ENCODE results near the gene TMEM81.

The TMEM81 gene

DNA sequence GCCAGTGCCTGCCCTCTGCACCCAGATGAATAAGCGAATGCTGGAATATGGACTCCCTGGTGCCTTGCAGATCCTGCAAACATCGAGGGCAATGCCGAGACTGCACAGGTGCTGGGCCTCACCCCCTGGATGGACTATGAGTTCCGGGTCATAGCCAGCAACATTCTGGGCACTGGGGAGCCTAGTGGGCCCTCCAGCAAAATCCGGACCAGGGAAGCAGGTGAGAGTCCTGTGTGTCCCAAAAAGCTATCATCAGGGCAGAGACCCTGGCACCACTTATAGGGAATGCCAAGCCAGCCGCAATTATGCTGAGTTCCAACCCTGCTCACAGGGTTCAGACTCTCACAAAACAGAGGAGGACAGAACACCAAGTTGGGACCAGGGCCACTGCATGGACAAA, 17.2 kb downstream of the TMEM81 start:
- Histone ChIP-seq H3K18ac (ENCODE audit: low read length) (no peak overlapping the region), H2BK5ac (ENCODE audit: low read length) (no peak overlapping the region), H3K4me3 (ENCODE audit: low read length) (no peak overlapping the region), H3K27ac (ENCODE audit: low read depth, low read length) (no peak overlapping the region), H3K56ac (ENCODE audit: low read length) (no peak overlapping the region), H2AK5ac (ENCODE audit: low read length) (no peak overlapping the region), H3K23ac (ENCODE audit: low read length) (no peak overlapping the region), H3K4me2 (ENCODE audit: low read length) (no peak overlapping the region), H3K4ac (ENCODE audit: low read depth, low read length) (no peak overlapping the region), H4K8ac (ENCODE audit: low read depth, low read length) (no peak overlapping the region), H3K79me2 (ENCODE audit: control insufficient read depth, insufficient read depth, low read length) (no peaks in the 10 kb centered on the region), H2BK120ac (ENCODE audit: low read depth, low read length) (no peak overlapping the region), H3K79me1 (ENCODE audit: low read length) (no peaks in the 10 kb centered on the region), H3K9ac (ENCODE audit: low read length) (no peak overlapping the region), H3K27me3 (ENCODE audit: insufficient read depth, low read length, poor library complexity) (no peaks in the 10 kb centered on the region), H2BK15ac (replicated peaks; ENCODE audit: low read depth) (no peak overlapping the region), H3K36me3 (ENCODE audit: control insufficient read depth, insufficient read depth, low read length) (no peaks in the 10 kb centered on the region), H3K4me1 (ENCODE audit: control insufficient read depth, low read depth, low read length) (no peaks in the 10 kb centered on the region), H4K5ac (ENCODE audit: low read length) (no peak overlapping the region)
- no CpG with 5 or more reads among the region's 6 CpGs for WGBS (ENCODE audit: extremely low coverage, insufficient coverage, low lambda C conversion rate)
- DNase-seq = no peak

DNA sequence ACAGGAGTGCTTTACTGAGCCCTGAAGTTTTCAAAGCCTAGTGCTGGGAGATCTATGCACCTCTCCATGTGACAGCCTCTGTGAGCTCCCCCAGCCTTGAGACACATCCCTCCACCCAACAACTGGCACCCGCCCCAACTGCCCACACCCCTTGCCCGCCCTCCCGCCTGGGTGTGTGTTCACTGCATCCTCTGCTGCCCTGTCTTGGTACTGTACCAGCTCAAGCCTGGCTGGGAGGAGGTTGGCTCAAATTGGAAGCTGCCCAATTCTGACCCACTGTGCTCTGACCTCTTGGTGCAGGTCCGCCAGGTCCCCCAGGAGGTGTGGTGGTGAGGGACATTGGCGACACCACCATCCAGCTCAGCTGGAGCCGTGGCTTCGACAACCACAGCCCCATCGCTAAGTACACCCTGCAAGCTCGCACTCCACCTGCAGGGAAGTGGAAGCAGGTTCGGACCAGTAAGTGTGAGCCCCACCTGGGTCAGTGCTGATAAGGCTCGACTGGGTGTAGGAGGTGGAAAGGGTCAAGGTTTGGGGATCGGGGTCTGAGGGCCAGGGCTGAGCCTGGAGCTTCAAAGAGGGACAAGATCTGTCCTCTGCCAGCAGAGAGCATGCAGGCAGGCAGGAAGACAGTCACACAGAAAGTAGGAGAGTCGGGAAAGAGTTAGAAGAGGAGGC, 18.0 kb downstream of the TMEM81 start:
- Histone ChIP-seq H2BK15ac (replicated peaks; ENCODE audit: low read depth) (no peak overlapping the region), H3K4me2 (ENCODE audit: low read length) (no peak overlapping the region), H3K79me1 (ENCODE audit: low read length) (no peaks in the 10 kb centered on the region), H3K4me3 (ENCODE audit: low read length) (no peak overlapping the region), H3K79me2 (ENCODE audit: control insufficient read depth, insufficient read depth, low read length) (no peaks in the 10 kb centered on the region), H2AK5ac (ENCODE audit: low read length) (no peak overlapping the region), H3K4me1 (ENCODE audit: control insufficient read depth, low read depth, low read length) (no peaks in the 10 kb centered on the region), H3K18ac (ENCODE audit: low read length) (no peak overlapping the region), H2BK5ac (ENCODE audit: low read length) (no peak overlapping the region), H3K23ac (ENCODE audit: low read length) (no peak overlapping the region), H3K56ac (ENCODE audit: low read length) (no peak overlapping the region), H3K9ac (ENCODE audit: low read length) (no peak overlapping the region), H3K36me3 (ENCODE audit: control insufficient read depth, insufficient read depth, low read length) (no peaks in the 10 kb centered on the region), H3K27me3 (ENCODE audit: insufficient read depth, low read length, poor library complexity) (no peaks in the 10 kb centered on the region), H3K27ac (ENCODE audit: low read depth, low read length) (no peak overlapping the region), H4K5ac (ENCODE audit: low read length) (no peak overlapping the region), H3K4ac (ENCODE audit: low read depth, low read length) (no peak overlapping the region), H4K8ac (ENCODE audit: low read depth, low read length) (no peak overlapping the region), H2BK120ac (ENCODE audit: low read depth, low read length) (no peak overlapping the region)
- peak; percentile 26 for DNase-seq
- WGBS (ENCODE audit: extremely low coverage, insufficient coverage, low lambda C conversion rate) = no CpG with 5 or more reads among the region's 13 CpGs

DNA sequence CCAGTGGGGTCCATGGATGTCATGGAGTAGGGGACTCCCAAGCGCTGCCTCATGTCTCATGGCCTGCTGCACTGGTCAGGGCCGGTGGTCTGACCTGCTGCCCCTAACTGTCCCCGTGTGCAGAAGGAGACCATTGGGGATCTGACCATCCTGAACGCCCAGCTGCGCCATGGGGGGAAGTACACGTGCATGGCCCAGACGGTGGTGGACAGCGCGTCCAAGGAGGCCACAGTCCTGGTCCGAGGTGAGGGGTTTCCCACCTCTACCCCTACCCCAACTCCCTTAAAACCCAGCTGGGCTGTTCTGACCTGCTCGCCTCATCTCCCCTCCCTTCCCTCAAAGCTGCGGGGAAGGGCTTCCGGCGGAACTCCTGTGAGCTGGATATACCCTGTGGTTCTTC, 18.6 kb downstream of the TMEM81 start:
- no peak overlapping the region for H4K8ac ChIP-seq (ENCODE audit: low read depth, low read length)
- H2BK15ac ChIP-seq (replicated peaks; ENCODE audit: low read depth) = no peak overlapping the region
- no peak overlapping the region for H3K4me2 ChIP-seq (ENCODE audit: low read length)
- H3K4ac ChIP-seq (ENCODE audit: low read depth, low read length) = no peak overlapping the region
- no CpG with 5 or more reads among the region's 14 CpGs for WGBS (ENCODE audit: extremely low coverage, insufficient coverage, low lambda C conversion rate)
- H2AK5ac ChIP-seq (ENCODE audit: low read length) = no peak overlapping the region
- no peak overlapping the region for H3K9ac ChIP-seq (ENCODE audit: low read length)
- H3K79me1 ChIP-seq (ENCODE audit: low read length) = no peaks in the 10 kb centered on the region
- no peaks in the 10 kb centered on the region for H3K27me3 ChIP-seq (ENCODE audit: insufficient read depth, low read length, poor library complexity)
- no peak overlapping the region for H2BK5ac ChIP-seq (ENCODE audit: low read length)
- H3K27ac ChIP-seq (ENCODE audit: low read depth, low read length) = no peak overlapping the region
- H4K5ac ChIP-seq (ENCODE audit: low read length) = no peak overlapping the region
- no peak overlapping the region for H3K18ac ChIP-seq (ENCODE audit: low read length)
- no peak for DNase-seq
- no peaks in the 10 kb centered on the region for H3K36me3 ChIP-seq (ENCODE audit: control insufficient read depth, insufficient read depth, low read length)
- no peaks in the 10 kb centered on the region for H3K4me1 ChIP-seq (ENCODE audit: control insufficient read depth, low read depth, low read length)
- no peak overlapping the region for H3K23ac ChIP-seq (ENCODE audit: low read length)
- H3K4me3 ChIP-seq (ENCODE audit: low read length) = no peak overlapping the region
- H3K79me2 ChIP-seq (ENCODE audit: control insufficient read depth, insufficient read depth, low read length) = no peaks in the 10 kb centered on the region
- no peak overlapping the region for H3K56ac ChIP-seq (ENCODE audit: low read length)
- no peak overlapping the region for H2BK120ac ChIP-seq (ENCODE audit: low read depth, low read length)

GRCh38 chr1:205064741-205065316, 19.4 kb downstream of the TMEM81 start:
- no peak overlapping the region for H2BK5ac ChIP-seq (ENCODE audit: low read length)
- no peak overlapping the region for H3K4ac ChIP-seq (ENCODE audit: low read depth, low read length)
- H3K18ac ChIP-seq (ENCODE audit: low read length) = no peak overlapping the region
- H3K23ac ChIP-seq (ENCODE audit: low read length) = no peak overlapping the region
- no peaks in the 10 kb centered on the region for H3K79me2 ChIP-seq (ENCODE audit: control insufficient read depth, insufficient read depth, low read length)
- H3K9ac ChIP-seq (ENCODE audit: low read length) = no peak overlapping the region
- H2AK5ac ChIP-seq (ENCODE audit: low read length) = no peak overlapping the region
- no peaks in the 10 kb centered on the region for H3K4me1 ChIP-seq (ENCODE audit: control insufficient read depth, low read depth, low read length)
- no peak overlapping the region for H3K56ac ChIP-seq (ENCODE audit: low read length)
- H3K36me3 ChIP-seq (ENCODE audit: control insufficient read depth, insufficient read depth, low read length) = no peaks in the 10 kb centered on the region
- no peak overlapping the region for H4K8ac ChIP-seq (ENCODE audit: low read depth, low read length)
- H3K4me3 ChIP-seq (ENCODE audit: low read length) = no peak overlapping the region
- DNase-seq = no peak
- H2BK120ac ChIP-seq (ENCODE audit: low read depth, low read length) = no peak overlapping the region
- no CpG with 5 or more reads among the region's 9 CpGs for WGBS (ENCODE audit: extremely low coverage, insufficient coverage, low lambda C conversion rate)
- H2BK15ac ChIP-seq (replicated peaks; ENCODE audit: low read depth) = no peak overlapping the region
- H3K27me3 ChIP-seq (ENCODE audit: insufficient read depth, low read length, poor library complexity) = no peaks in the 10 kb centered on the region
- no peak overlapping the region for H3K27ac ChIP-seq (ENCODE audit: low read depth, low read length)
- H3K79me1 ChIP-seq (ENCODE audit: low read length) = no peaks in the 10 kb centered on the region
- H4K5ac ChIP-seq (ENCODE audit: low read length) = no peak overlapping the region
- H3K4me2 ChIP-seq (ENCODE audit: low read length) = no peak overlapping the region

- no CpG with 5 or more reads among the region's 11 CpGs for WGBS (ENCODE audit: extremely low coverage, insufficient coverage, low lambda C conversion rate)
- H3K9ac ChIP-seq (ENCODE audit: low read length) = no peak overlapping the region
Measured at GRCh38 chr1:205064301-205064700, 20.0 kb downstream of the TMEM81 start.

GRCh38 chr1:205062895-205063294, 21.4 kb downstream of the TMEM81 start:
- H3K4me2 ChIP-seq (ENCODE audit: low read length) = no peak overlapping the region
- no peak overlapping the region for H2BK5ac ChIP-seq (ENCODE audit: low read length)
- no peak overlapping the region for H3K23ac ChIP-seq (ENCODE audit: low read length)
- H3K18ac ChIP-seq (ENCODE audit: low read length) = no peak overlapping the region
- H3K27me3 ChIP-seq (ENCODE audit: insufficient read depth, low read length, poor library complexity) = no peaks in the 10 kb centered on the region
- no peak overlapping the region for H3K56ac ChIP-seq (ENCODE audit: low read length)
- no peak overlapping the region for H3K4ac ChIP-seq (ENCODE audit: low read depth, low read length)
- H2BK15ac ChIP-seq (replicated peaks; ENCODE audit: low read depth) = no peak overlapping the region
- no peaks in the 10 kb centered on the region for H3K4me1 ChIP-seq (ENCODE audit: control insufficient read depth, low read depth, low read length)
- H4K5ac ChIP-seq (ENCODE audit: low read length) = no peak overlapping the region
- H3K36me3 ChIP-seq (ENCODE audit: control insufficient read depth, insufficient read depth, low read length) = no peaks in the 10 kb centered on the region
- no peak overlapping the region for H3K9ac ChIP-seq (ENCODE audit: low read length)
- DNase-seq = no peak
- H2AK5ac ChIP-seq (ENCODE audit: low read length) = no peak overlapping the region
- WGBS (ENCODE audit: extremely low coverage, insufficient coverage, low lambda C conversion rate) = no CpG with 5 or more reads among the region's 3 CpGs
- no peak overlapping the region for H4K8ac ChIP-seq (ENCODE audit: low read depth, low read length)
- H2BK120ac ChIP-seq (ENCODE audit: low read depth, low read length) = no peak overlapping the region
- no peaks in the 10 kb centered on the region for H3K79me2 ChIP-seq (ENCODE audit: control insufficient read depth, insufficient read depth, low read length)
- no peaks in the 10 kb centered on the region for H3K79me1 ChIP-seq (ENCODE audit: low read length)
- no peak overlapping the region for H3K4me3 ChIP-seq (ENCODE audit: low read length)
- H3K27ac ChIP-seq (ENCODE audit: low read depth, low read length) = no peak overlapping the region

More at GRCh38 chr1:205064301-205064700, 20.0 kb downstream of the TMEM81 start:
- no peak overlapping the region for H3K27ac ChIP-seq (ENCODE audit: low read depth, low read length)
- no peak overlapping the region for H2AK5ac ChIP-seq (ENCODE audit: low read length)
- H3K18ac ChIP-seq (ENCODE audit: low read length) = no peak overlapping the region
- H3K4ac ChIP-seq (ENCODE audit: low read depth, low read length) = no peak overlapping the region
- H3K79me2 ChIP-seq (ENCODE audit: control insufficient read depth, insufficient read depth, low read length) = no peaks in the 10 kb centered on the region
- no peak for DNase-seq
- H2BK120ac ChIP-seq (ENCODE audit: low read depth, low read length) = no peak overlapping the region
- H3K27me3 ChIP-seq (ENCODE audit: insufficient read depth, low read length, poor library complexity) = no peaks in the 10 kb centered on the region
- H3K23ac ChIP-seq (ENCODE audit: low read length) = no peak overlapping the region
- no peak overlapping the region for H4K5ac ChIP-seq (ENCODE audit: low read length)
- no peaks in the 10 kb centered on the region for H3K4me1 ChIP-seq (ENCODE audit: control insufficient read depth, low read depth, low read length)
- no peak overlapping the region for H3K4me2 ChIP-seq (ENCODE audit: low read length)
- no peak overlapping the region for H2BK5ac ChIP-seq (ENCODE audit: low read length)
- no peaks in the 10 kb centered on the region for H3K79me1 ChIP-seq (ENCODE audit: low read length)
- H3K36me3 ChIP-seq (ENCODE audit: control insufficient read depth, insufficient read depth, low read length) = no peaks in the 10 kb centered on the region
- H3K56ac ChIP-seq (ENCODE audit: low read length) = no peak overlapping the region
- H3K4me3 ChIP-seq (ENCODE audit: low read length) = no peak overlapping the region
- H2BK15ac ChIP-seq (replicated peaks; ENCODE audit: low read depth) = no peak overlapping the region
- no peak overlapping the region for H4K8ac ChIP-seq (ENCODE audit: low read depth, low read length)
